ENCODE measurements around the gene VPS18.

Gene VPS18

DNA sequence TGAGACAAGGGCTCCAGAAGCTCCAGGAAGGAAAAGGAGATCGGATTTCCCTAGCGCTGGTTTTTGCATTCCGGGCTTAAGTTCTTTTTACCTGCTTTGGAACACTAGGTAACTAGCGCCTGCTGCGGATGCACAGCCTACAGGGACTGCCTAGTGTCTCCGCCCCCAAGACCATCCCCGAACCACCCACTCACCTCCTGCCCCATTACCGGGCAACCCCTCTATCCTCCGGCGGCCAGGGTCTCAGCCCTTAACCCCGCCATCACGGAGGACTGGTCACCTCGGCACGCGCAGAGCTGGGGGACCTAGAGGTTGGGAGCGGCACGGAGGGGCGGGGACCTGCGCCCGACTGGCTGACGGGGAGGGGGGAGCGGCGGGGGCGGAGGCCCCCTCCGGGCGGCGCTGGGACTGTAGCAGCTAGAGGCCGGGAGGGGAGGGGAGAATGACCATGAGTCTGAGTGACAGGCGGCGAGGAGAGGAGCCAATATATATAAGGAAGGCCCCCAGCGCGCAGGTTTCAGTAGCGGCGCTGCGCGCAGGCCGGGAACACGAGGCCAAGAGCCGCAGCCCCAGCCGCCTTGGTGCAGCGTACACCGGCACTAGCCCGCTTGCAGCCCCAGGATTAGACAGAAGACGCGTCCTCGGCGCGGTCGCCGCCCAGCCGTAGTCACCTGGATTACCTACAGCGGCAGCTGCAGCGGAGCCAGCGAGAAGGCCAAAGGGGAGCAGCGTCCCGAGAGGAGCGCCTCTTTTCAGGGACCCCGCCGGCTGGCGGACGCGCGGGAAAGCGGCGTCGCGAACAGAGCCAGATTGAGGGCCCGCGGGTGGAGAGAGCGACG, 34.8 kb downstream of the VPS18 start, which contains the start of gene DLL4:
Gene DLL4, plus strand, starts transcription at position 520 of the 839 bp plus-strand sequence. CDS start 329 bp downstream, outside the sequence.
- Histone ChIP-seq H3K4me1 (ENCODE audit: insufficient read depth, low read length) (peaks cover 8% of the 10 kb centered on the region; the same call in 1 of the 2 replicates), H3K9me3 (ENCODE audit: control insufficient read depth, insufficient read depth, low read length) (no peaks in the 10 kb centered on the region), H3K36me3 (ENCODE audit: insufficient read depth, low read length) (no peaks in the 10 kb centered on the region), H3K9ac (ENCODE audit: low read depth, low read length) (peak within 1 kb of the TSS; percentile 59; the same call in 1 of the 2 replicates)

DNA sequence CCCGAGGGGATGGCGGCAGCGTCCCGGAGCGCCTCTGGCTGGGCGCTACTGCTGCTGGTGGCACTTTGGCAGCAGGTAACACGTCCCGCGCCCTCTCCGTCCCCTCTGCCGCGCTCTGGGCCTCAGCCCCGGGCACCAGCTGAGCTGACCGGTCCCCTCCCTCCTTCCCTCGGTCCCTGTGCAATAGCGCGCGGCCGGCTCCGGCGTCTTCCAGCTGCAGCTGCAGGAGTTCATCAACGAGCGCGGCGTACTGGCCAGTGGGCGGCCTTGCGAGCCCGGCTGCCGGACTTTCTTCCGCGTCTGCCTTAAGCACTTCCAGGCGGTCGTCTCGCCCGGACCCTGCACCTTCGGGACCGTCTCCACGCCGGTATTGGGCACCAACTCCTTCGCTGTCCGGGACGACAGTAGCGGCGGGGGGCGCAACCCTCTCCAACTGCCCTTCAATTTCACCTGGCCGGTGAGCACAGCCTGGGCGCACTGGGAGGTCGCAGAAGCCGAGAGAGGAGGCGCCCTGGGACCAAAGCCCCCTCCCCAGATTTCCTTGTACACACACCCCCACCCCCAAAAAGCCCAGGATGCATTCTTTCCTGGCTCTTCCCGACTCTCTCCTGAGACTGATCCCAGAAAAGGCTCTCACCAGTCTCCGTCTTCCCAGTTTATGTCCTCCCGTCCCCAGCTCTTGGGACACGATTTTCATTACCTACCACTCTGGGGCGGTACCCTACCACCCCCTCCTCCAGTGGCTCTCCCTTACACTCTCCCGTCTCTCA, 35.6 kb downstream of the VPS18 start:
- no peaks in the 10 kb centered on the region for H3K9me3 ChIP-seq (ENCODE audit: control insufficient read depth, insufficient read depth, low read length)
- peak overlapping the region; percentile 59; the same call in 1 of the 2 replicates for H3K9ac ChIP-seq (ENCODE audit: low read depth, low read length)
- peaks cover 8% of the 10 kb centered on the region; the same call in 1 of the 2 replicates for H3K4me1 ChIP-seq (ENCODE audit: insufficient read depth, low read length)

DNA sequence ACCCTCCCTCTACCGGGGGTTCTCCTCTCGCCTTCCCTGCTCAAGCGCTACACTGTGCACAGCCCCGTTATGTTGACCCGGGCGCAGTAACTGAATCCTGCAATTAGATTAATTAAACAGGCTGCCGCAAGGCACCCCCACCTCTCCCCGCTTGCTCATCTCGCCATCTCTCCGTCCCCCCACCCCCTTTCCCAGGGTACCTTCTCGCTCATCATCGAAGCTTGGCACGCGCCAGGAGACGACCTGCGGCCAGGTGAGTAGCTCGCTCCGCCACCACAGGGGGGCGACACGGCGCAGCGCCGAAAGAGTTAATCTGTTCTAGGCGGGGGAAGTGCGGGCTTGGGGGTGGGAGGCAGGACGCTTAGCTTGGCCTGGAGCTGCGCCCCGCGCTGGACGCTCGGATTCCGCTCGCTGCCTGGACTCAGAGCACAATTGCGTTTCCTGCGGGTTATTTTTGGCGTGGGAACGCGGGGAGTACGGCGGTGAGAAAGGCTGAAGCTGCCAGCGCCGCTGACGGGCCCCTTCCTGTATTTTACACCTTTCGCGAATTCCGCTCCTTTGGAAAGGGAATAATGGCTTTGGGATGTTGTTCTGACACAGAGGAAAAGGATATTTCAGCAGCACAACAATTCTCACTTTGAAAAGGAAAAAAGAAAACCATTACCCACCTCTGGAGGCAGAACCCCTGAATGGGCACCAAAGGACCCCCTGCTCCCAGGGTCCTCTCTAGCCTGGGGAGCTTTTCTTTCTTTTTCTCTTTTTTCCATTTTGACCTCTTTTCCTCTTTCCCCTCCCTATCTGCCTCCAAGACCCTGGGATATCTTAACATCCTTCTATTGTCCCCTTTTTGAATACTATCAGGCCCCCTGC, 36.4 kb downstream of the VPS18 start:
- H3K36me3 ChIP-seq (ENCODE audit: insufficient read depth, low read length) = no peaks in the 10 kb centered on the region
- H3K9me3 ChIP-seq (ENCODE audit: control insufficient read depth, insufficient read depth, low read length) = no peaks in the 10 kb centered on the region
- H3K9ac ChIP-seq (ENCODE audit: low read depth, low read length) = peak overlapping the region; percentile 59; the same call in 1 of the 2 replicates
- H3K4me1 ChIP-seq (ENCODE audit: insufficient read depth, low read length) = peaks cover 8% of the 10 kb centered on the region; the same call in 1 of the 2 replicates

More for the DNA sequence above, 35.6 kb downstream of the VPS18 start:
- H3K36me3 ChIP-seq (ENCODE audit: insufficient read depth, low read length) = no peaks in the 10 kb centered on the region

DNA sequence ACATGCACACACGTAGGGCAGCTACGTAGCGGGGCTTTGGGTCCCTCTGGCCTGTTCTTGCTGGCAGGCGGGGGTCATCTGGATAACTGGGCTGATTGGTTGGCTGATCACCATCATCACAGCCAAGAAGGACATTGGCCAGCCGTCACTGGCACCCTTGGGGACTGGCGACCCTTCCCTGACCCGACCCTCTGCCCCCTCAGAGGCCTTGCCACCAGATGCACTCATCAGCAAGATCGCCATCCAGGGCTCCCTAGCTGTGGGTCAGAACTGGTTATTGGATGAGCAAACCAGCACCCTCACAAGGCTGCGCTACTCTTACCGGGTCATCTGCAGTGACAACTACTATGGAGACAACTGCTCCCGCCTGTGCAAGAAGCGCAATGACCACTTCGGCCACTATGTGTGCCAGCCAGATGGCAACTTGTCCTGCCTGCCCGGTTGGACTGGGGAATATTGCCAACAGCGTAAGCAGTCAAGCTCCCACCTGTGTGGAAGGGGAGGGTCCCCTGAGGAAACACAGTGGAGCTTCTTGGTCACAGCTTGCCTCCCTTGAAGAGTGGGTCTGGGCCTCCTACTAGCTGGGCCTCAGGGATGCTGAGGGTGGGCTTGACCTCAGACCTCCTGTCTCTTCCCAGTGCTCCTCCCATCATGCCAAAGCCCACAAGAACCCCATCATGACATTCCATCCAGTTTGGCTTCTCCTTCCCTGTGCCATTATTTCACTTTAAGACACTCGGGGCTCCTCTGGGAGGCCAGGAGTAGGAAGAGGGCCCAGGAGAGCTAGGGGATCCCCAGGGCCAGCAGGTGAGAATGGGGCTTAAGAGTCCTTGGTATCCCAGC, 37.3 kb downstream of the VPS18 start:
- no peaks in the 10 kb centered on the region for H3K9me3 ChIP-seq (ENCODE audit: control insufficient read depth, insufficient read depth, low read length)
- no peaks in the 10 kb centered on the region for H3K36me3 ChIP-seq (ENCODE audit: insufficient read depth, low read length)
- H3K4me1 ChIP-seq (ENCODE audit: insufficient read depth, low read length) = peaks cover 8% of the 10 kb centered on the region; the same call in 1 of the 2 replicates
- no peak overlapping the region for H3K9ac ChIP-seq (ENCODE audit: low read depth, low read length)

DNA sequence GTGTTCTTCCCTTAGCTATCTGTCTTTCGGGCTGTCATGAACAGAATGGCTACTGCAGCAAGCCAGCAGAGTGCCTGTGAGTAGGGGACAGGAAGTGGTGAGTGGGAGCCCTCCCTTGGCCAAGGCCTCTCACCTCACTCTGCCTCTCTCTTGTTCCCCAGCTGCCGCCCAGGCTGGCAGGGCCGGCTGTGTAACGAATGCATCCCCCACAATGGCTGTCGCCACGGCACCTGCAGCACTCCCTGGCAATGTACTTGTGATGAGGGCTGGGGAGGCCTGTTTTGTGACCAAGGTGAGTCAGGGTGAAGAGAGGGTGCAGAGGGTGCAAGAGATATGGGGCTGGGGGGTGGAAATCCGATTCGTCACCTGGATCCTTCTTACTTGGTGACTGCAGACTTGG, 37.9 kb downstream of the VPS18 start:
- no peaks in the 10 kb centered on the region for H3K9me3 ChIP-seq (ENCODE audit: control insufficient read depth, insufficient read depth, low read length)
- H3K9ac ChIP-seq (ENCODE audit: low read depth, low read length) = no peak overlapping the region
- H3K4me1 ChIP-seq (ENCODE audit: insufficient read depth, low read length) = peaks cover 2% of the 10 kb centered on the region; the same call in 1 of the 2 replicates
- H3K36me3 ChIP-seq (ENCODE audit: insufficient read depth, low read length) = no peaks in the 10 kb centered on the region

DNA sequence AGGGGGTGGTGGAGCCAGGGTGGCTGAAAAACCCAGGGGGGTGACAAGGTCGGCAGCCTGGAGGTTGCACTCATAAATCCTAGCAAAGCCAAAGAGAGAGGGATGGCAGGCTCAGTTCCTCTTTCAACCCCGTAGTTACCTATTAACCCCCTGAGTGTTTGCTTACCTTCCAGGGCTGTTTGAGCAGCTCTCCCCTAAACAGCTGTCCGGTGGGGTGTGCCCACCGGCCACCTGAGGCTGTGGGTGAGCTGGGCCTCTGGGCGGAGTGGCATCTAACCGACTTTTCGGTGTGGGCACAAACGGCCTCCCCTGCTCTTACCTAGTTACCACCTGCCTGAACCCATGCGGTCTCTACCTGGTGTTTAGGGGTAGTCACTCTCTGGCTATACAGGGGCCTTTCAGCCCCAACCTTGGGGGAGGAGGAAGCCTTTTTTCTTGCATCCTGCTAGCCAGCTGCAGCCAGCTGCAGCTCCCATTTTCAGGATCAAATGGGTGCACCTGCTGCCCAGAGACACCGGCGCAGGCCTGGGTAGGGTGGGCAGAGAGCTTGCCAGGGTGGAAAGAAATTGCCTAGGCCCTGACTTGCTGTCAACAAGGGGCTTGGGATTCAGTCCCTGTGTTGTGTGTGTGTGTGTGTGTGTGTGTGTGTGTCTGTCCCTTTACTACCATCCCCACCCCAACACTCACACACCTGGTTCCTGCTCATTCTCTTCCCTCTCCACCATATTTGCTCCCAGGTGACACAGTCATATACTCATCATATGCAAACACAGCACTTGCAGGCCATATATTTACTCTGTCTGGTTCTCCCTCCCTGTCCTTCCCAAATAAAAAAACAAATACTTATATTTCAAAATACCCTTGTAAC, 38.6 kb downstream of the VPS18 start:
- Histone ChIP-seq H3K9me3 (ENCODE audit: control insufficient read depth, insufficient read depth, low read length) (no peaks in the 10 kb centered on the region), H3K9ac (ENCODE audit: low read depth, low read length) (no peak overlapping the region), H3K36me3 (ENCODE audit: insufficient read depth, low read length) (no peaks in the 10 kb centered on the region), H3K4me1 (ENCODE audit: insufficient read depth, low read length) (no peaks in the 10 kb centered on the region; the same call in 1 of the 2 replicates)

DNA sequence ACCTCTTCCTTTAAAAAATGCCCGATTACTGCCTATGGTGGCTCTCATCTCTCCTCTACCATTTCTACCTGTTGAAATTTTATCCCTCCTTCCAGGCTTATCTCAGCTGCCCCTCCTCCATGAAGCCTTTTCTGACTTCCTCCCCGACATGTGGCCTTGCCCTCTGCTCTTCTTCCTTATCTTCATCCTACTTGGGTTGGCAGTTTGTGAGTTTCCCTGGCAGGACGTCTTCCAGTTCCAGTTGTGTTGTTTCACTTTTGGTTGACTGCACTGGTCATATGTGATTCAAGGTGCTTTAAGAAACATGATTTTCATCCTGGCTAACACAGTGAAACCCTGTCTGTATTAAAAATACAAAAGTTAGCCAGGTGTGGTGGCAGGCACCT, 39.3 kb downstream of the VPS18 start:
- H3K36me3 ChIP-seq (ENCODE audit: insufficient read depth, low read length) = no peaks in the 10 kb centered on the region
- H3K9me3 ChIP-seq (ENCODE audit: control insufficient read depth, insufficient read depth, low read length) = no peaks in the 10 kb centered on the region
- H3K9ac ChIP-seq (ENCODE audit: low read depth, low read length) = no peak overlapping the region
- no peaks in the 10 kb centered on the region; the same call in 1 of the 2 replicates for H3K4me1 ChIP-seq (ENCODE audit: insufficient read depth, low read length)

DNA sequence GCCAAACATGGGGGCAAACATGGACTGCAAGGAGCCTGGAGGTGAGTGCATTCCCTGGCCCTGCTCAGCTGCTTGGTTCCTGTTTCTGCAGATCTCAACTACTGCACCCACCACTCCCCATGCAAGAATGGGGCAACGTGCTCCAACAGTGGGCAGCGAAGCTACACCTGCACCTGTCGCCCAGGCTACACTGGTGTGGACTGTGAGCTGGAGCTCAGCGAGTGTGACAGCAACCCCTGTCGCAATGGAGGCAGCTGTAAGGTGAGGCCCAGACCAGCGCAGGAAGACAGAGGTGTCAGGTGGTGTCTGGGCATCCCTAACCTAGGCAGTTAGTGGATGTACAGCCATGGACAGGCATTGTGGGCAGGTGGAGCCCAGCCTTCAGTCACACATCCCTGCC, 40.2 kb downstream of the VPS18 start:
- no peaks in the 10 kb centered on the region; the same call in 1 of the 2 replicates for H3K4me1 ChIP-seq (ENCODE audit: insufficient read depth, low read length)
- H3K9ac ChIP-seq (ENCODE audit: low read depth, low read length) = no peak overlapping the region
- no peaks in the 10 kb centered on the region for H3K9me3 ChIP-seq (ENCODE audit: control insufficient read depth, insufficient read depth, low read length)
- no peaks in the 10 kb centered on the region for H3K36me3 ChIP-seq (ENCODE audit: insufficient read depth, low read length)

DNA sequence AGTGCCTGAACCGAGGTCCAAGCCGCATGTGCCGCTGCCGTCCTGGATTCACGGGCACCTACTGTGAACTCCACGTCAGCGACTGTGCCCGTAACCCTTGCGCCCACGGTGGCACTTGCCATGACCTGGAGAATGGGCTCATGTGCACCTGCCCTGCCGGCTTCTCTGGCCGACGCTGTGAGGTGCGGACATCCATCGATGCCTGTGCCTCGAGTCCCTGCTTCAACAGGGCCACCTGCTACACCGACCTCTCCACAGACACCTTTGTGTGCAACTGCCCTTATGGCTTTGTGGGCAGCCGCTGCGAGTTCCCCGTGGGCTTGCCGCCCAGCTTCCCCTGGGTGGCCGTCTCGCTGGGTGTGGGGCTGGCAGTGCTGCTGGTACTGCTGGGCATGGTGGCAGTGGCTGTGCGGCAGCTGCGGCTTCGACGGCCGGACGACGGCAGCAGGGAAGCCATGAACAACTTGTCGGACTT, 42.0 kb downstream of the VPS18 start:
- Histone ChIP-seq H3K36me3 (ENCODE audit: insufficient read depth, low read length) (no peaks in the 10 kb centered on the region), H3K9me3 (ENCODE audit: control insufficient read depth, insufficient read depth, low read length) (no peaks in the 10 kb centered on the region), H3K9ac (ENCODE audit: low read depth, low read length) (no peak overlapping the region), H3K4me1 (ENCODE audit: insufficient read depth, low read length) (peaks cover 8% of the 10 kb centered on the region; the same call in 1 of the 2 replicates)

DNA sequence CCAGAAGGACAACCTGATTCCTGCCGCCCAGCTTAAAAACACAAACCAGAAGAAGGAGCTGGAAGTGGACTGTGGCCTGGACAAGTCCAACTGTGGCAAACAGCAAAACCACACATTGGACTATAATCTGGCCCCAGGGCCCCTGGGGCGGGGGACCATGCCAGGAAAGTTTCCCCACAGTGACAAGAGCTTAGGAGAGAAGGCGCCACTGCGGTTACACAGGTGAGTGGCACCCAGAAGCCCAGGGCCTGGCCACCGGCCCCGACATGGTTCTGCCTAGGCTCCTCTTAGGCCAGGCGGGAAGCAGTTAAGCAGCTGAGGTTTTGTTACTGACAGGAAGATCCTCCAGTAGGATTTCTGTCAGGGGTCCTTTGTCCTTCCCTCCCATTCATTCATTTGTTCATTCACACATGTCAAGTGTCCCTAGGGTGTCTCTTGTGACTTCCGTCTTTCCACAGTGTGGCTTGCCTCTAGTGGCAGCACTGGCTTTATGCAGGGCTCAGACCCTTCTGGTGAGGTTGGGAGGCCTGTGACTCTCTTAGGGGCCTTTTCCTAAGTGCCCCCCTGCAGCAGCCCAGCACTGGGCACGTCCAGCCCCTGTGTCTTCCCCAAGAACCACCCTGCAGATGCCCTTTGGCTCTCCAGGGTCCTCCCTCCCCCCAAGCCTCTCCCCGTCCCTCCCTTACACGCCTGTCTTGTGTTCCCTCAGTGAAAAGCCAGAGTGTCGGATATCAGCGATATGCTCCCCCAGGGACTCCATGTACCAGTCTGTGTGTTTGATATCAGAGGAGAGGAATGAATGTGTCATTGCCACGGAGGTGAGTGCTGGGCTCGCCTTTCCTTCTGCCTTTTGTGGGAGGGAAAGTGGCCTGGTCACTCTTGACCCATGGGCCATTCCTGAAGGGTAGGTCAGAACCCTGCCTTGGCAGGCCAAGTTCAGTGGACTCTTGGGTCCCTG, 42.7 kb downstream of the VPS18 start:
- Histone ChIP-seq H3K9me3 (ENCODE audit: control insufficient read depth, insufficient read depth, low read length) (no peaks in the 10 kb centered on the region), H3K9ac (ENCODE audit: low read depth, low read length) (no peak overlapping the region), H3K4me1 (ENCODE audit: insufficient read depth, low read length) (peaks cover 8% of the 10 kb centered on the region; the same call in 1 of the 2 replicates), H3K36me3 (ENCODE audit: insufficient read depth, low read length) (no peaks in the 10 kb centered on the region)

DNA sequence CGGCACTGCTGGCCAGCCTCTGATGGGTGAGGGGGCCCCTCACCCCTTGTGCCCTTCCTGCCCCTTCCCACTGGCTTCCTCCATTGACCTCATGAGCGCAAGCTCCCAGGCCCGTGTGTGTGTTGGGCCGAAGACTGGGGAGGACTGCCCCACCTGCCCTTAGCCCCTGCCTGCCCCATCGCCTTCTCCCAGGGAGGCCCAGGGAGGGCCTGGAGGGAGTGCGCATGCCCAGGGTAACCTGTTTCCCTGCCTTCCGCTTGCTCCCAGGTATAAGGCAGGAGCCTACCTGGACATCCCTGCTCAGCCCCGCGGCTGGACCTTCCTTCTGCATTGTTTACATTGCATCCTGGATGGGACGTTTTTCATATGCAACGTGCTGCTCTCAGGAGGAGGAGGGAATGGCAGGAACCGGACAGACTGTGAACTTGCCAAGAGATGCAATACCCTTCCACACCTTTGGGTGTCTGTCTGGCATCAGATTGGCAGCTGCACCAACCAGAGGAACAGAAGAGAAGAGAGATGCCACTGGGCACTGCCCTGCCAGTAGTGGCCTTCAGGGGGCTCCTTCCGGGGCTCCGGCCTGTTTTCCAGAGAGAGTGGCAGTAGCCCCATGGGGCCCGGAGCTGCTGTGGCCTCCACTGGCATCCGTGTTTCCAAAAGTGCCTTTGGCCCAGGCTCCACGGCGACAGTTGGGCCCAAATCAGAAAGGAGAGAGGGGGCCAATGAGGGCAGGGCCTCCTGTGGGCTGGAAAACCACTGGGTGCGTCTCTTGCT, 43.7 kb downstream of the VPS18 start:
- H3K9ac ChIP-seq (ENCODE audit: low read depth, low read length) = no peak overlapping the region
- H3K9me3 ChIP-seq (ENCODE audit: control insufficient read depth, insufficient read depth, low read length) = no peaks in the 10 kb centered on the region
- peaks cover 8% of the 10 kb centered on the region; the same call in 1 of the 2 replicates for H3K4me1 ChIP-seq (ENCODE audit: insufficient read depth, low read length)
- no peaks in the 10 kb centered on the region for H3K36me3 ChIP-seq (ENCODE audit: insufficient read depth, low read length)
